ENCODE results near the gene BLOC1S1.
A peak's percentile ranks its signal among the peaks of the same experiment; 100 is the strongest.

BLOC1S1 gene

DNA sequence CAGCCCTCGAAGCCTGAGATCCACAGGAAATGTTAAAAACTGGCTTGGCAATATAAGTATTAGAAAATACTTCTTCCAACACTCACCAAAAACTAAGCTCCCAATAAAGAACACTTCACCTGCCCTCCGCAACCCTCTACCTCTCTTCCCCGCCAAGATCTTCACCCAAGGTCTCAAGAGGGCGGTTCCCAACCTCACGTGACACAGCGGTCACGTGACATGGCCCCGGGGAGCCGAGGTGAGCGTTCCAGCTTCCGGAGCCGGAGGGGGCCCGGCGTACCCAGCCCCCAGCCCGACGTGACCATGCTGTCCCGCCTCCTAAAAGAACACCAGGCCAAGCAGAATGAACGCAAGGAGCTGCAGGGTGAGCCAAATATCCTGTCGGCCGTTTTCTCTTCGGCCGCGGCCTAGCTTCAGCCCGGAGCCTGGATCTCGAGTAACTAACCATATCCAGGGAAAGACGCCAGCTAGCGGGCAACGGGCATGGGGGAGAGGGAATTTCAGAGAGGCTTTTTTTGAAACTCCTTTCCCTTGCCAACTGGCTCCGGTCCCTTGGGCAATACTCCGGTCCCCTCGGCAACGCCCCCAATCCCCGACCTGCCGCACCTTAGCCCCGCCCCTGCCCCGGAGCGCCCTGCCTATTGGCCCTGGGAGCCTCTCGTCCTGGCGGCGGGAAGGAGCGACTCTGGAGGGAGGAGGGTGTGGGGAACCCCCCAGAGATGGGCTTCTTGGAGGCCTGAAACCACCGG is at the start of gene BLOC1S1:
BLOC1S1 (plus strand) TSS at position 214 of the 749 bp plus-strand sequence; CDS start at position 220, 6 bp downstream.
- DNase-seq, result peak; percentile 91

DNA sequence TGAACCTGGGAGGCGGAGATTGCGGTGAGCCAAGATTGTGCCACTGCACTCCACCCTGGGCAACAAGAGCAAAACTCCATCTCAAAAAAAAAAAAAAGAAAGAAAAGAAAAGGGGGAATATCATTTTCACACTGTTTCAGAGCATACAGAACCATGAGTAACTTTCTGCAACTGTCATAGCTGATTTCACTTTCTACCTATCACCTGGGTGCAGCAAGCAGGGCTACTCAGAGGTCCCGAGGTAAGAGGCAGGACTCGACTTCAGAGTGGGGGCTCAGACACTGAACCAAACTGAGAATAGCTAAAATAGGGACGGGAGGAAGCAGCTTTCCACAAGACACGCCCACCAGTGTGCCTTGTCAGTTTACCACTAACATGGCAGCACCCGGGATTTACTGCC is 49.3 kb upstream of the BLOC1S1 start:
- DNase-seq, result no peak

GRCh38 chr12:55670276-55670675 is 45.6 kb upstream of the BLOC1S1 start:
- DNase-seq, result no peak

- DNase-seq, result no peak
Measured at GRCh38 chr12:55671746-55672145, 44.1 kb upstream of the BLOC1S1 start.

GRCh38 chr12:55673638-55674037 is 42.2 kb upstream of the BLOC1S1 start:
- no peak for DNase-seq

DNA sequence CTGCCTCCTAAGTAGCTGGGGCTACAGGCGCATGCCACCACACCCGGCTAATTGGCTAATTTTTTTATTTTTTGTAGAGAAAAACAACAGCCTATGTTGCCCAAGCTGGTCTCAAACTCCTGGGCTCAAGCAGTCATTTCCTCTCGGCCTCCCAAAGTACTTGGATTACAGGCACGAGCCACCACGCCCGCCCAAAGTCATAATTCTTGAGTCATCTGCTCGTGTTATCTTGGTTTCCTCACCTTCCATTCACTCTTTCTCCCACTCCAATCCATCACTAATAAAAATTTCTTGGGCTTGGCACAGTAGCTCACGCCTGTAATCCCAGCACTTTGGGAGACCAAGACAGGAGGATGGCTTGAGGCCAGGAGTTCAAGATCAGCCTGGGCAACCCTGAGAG is 40.2 kb upstream of the BLOC1S1 start:
- no peak for DNase-seq

DNA sequence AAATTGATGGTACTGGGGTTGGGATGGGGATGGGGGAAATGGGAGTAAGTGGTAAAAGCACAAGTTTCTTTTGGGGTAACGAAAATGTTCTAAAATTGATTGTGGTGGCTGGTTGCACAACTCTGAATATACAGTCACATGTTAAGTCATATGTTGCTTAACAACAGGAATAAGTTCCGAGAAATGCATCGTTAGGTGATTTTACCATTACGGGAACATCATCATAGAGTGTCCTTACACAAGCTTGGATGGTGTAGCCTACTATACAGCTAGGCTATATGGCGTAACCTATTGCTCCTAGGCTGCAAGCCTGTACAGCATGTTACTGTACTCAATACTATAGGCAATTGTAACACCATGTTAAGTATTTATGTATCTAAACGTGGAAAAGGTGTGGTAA is 39.1 kb upstream of the BLOC1S1 start:
- DNase-seq, result no peak

GRCh38 chr12:55679691-55680090 is 36.2 kb upstream of the BLOC1S1 start:
- DNase-seq, result no peak

DNA sequence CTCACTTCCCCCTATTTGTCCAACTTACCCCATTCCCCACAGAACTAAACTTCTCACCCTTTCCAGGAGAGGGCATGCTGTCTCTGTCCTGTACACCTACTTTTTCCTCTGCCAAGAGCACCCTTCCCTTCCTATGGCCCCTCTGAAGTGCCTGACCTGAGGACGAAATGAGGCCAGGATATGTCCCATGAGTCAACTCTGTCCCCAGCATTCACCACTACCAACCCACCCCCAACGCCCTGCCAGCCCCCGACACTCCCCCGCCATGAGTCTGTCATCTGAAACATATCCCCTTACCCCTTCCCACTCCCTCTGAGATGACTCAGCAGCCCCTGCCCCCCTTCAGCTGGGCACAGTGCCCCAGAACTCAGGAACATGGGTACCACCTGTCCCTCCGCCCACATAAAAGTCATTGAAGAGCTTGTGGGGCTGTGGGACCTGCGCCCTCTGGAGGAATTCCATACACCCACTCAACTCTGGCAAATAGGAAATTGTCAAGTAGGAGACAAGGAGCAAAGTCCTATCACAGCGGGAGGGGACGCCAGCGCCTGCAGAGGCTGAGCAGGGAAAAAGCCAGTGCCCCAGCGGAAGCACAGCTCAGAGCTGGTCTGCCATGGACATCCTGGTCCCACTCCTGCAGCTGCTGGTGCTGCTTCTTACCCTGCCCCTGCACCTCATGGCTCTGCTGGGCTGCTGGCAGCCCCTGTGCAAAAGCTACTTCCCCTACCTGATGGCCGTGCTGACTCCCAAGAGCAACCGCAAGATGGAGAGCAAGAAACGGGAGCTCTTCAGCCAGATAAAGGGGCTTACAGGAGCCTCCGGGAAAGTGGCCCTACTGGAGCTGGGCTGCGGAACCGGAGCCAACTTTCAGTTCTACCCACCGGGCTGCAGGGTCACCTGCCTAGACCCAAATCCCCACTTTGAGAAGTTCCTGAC is 34.4 kb upstream of the BLOC1S1 start:
- peak; percentile 52 for DNase-seq

GRCh38 chr12:55682087-55682796 is 33.6 kb upstream of the BLOC1S1 start:
- DNase-seq, result no peak

DNA sequence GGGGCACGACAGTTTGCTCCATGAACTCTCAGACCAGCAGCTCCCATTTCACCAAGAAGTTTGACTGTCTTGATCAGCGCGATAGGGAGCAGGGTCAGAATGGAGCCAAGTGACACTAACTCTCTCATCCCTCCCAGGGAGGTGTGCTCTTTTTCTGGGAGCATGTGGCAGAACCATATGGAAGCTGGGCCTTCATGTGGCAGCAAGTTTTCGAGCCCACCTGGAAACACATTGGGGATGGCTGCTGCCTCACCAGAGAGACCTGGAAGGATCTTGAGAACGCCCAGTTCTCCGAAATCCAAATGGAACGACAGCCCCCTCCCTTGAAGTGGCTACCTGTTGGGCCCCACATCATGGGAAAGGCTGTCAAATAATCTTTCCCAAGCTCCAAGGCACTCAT is 32.2 kb upstream of the BLOC1S1 start:
- no peak for DNase-seq

GRCh38 chr12:55684761-55685370 is 31.0 kb upstream of the BLOC1S1 start:
- no peak for DNase-seq

DNA sequence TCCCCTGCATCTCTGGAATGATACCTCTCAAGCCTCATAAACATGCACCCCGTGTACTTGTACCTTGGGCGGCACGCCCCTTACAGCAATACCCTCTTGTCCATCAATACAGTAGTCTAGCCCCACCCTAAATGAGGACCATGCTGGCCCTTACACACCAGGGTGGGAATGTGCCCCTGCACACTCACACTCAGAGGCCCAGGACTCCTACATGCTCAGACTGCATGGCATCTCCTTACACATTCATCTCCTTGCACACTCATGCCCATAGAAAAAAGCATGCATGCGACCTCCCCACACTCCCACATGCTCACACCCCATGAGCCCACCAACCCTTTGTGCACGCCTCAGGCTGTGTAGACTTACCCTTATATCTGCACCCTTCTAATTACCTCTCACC is 30.2 kb upstream of the BLOC1S1 start:
- no peak for DNase-seq

- no peak for DNase-seq
Measured at GRCh38 chr12:55686366-55687010, 29.4 kb upstream of the BLOC1S1 start.

GRCh38 chr12:55687746-55688145 is 28.1 kb upstream of the BLOC1S1 start:
- no peak for DNase-seq

- DNase-seq, result no peak
Measured at GRCh38 chr12:55688716-55689655, 26.9 kb upstream of the BLOC1S1 start.

GRCh38 chr12:55692631-55693322 is 23.1 kb upstream of the BLOC1S1 start:
- no peak for DNase-seq

GRCh38 chr12:55693323-55694187 is 22.3 kb upstream of the BLOC1S1 start:
- no peak for DNase-seq

GRCh38 chr12:55694188-55694515 is 21.7 kb upstream of the BLOC1S1 start:
- DNase-seq, result no peak

DNA sequence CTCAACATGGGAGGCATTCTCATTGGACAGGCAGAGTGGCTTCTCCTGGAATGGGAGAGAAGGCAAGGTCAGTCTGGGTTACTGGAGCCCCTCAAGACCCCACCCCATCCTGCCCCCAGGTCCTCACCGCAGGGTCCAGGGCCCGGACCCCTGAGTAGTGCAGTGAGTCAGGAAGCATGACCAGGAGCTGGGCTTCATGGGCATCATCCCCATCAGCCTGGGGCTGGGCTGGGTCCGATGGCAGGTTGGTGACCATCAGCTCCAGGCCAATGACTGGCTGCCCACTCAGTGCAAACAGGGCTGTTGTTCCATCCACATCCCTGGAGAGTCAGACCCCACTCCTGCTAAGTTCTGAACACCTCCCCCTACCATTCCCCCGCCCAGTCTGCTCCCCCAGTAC is 21.2 kb upstream of the BLOC1S1 start:
- DNase-seq, result no peak

Measured in 8988T (cell line).